Measurements from ENCODE around the gene TEX12.
"Not testable (repeated sequence)": the region's sequence is repeated elsewhere in the genome, so short reads cannot be mapped to it uniquely, and the experiment has no call there.

TEX12 gene

GRCh38 chr11:112167145-112167544, at the start of gene TEX12:
TSS of gene TEX12 (plus strand) at chr11:112167372. CDS start at chr11:112169269, 1,897 bp downstream.
- DNase-seq: no peak

GRCh38 chr11:112118176-112118575, 49.0 kb upstream of the TEX12 start:
- no peak for DNase-seq

- DNase-seq: no peak
Observed at GRCh38 chr11:112121981-112122615, 45.1 kb upstream of the TEX12 start.

GRCh38 chr11:112123129-112123528, 44.0 kb upstream of the TEX12 start:
- no peak for DNase-seq

- DNase-seq: no peak
Observed at GRCh38 chr11:112127056-112127455, 40.1 kb upstream of the TEX12 start.

GRCh38 chr11:112128483-112129121, 38.6 kb upstream of the TEX12 start:
- no peak for DNase-seq

GRCh38 chr11:112129656-112130055, 37.5 kb upstream of the TEX12 start:
- peak; percentile 91 for DNase-seq

- DNase-seq: peak; percentile 57
Observed at GRCh38 chr11:112132737-112133136, 34.4 kb upstream of the TEX12 start.

GRCh38 chr11:112134473-112134872, 32.7 kb upstream of the TEX12 start:
- DNase-seq: no peak

GRCh38 chr11:112143597-112143996, 23.6 kb upstream of the TEX12 start:
- no peak for DNase-seq

- no peak for DNase-seq
Observed at GRCh38 chr11:112150517-112150916, 16.7 kb upstream of the TEX12 start.

GRCh38 chr11:112156153-112156955, 10.8 kb upstream of the TEX12 start:
- no peak for DNase-seq

GRCh38 chr11:112156956-112157766, 10.0 kb upstream of the TEX12 start:
- DNase-seq: peak; percentile 94

- peak; percentile 65 for DNase-seq
Observed at GRCh38 chr11:112159098-112160065, 7.8 kb upstream of the TEX12 start.

- no peak for DNase-seq
Observed at GRCh38 chr11:112160091-112160848, 6.9 kb upstream of the TEX12 start.

- DNase-seq: peak; percentile 80
Observed at GRCh38 chr11:112161012-112161411, 6.2 kb upstream of the TEX12 start.

GRCh38 chr11:112162200-112162599, 5.0 kb upstream of the TEX12 start:
- DNase-seq: not testable (repeated sequence)

GRCh38 chr11:112162761-112163546, 4.2 kb upstream of the TEX12 start:
- no peak for DNase-seq

GRCh38 chr11:112163875-112164685, 3.1 kb upstream of the TEX12 start, which contains the start of gene IL18:
TSS of gene IL18 (minus strand) at chr11:112164094. CDS start at chr11:112155053, 9,041 bp downstream.
- DNase-seq: peak; percentile 60
